GM19351 (cell line): ENCODE results near the gene PMS2.
"Not testable (repeated sequence)": the region's sequence is repeated elsewhere in the genome, so short reads cannot be mapped to it uniquely, and the experiment has no call there.

Source experiments
- ATAC-seq: cut with Tn5 transposase; IDR thresholded peaks from one replicate; pipeline ENCODE4 v1.9.1; 2021; ENCODE audit warnings: mild to moderate bottlenecking, moderate library complexity; ENCODE audit not compliant: unreplicated experiment

Gene PMS2

DNA sequence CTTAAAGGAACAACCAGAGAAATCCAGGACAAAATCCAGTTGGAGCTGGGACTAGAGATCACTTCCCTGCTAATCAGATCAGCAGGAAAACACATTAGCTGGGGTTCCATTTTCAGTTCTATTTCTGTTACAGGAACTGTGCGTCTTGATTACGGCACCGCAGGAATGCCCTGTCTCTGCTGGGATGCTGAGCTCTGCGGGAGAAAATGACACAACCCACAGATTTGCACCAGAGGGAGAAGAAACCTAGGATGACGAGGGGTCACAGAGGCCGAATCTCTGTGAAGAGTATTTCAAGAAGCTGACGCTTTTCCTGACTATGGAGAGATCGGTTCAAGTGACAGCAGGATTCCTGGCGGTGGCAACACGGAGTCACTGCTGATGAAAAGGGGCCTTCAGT, 78.6 kb downstream of the PMS2 start:
- not testable (repeated sequence) for ATAC-seq

DNA sequence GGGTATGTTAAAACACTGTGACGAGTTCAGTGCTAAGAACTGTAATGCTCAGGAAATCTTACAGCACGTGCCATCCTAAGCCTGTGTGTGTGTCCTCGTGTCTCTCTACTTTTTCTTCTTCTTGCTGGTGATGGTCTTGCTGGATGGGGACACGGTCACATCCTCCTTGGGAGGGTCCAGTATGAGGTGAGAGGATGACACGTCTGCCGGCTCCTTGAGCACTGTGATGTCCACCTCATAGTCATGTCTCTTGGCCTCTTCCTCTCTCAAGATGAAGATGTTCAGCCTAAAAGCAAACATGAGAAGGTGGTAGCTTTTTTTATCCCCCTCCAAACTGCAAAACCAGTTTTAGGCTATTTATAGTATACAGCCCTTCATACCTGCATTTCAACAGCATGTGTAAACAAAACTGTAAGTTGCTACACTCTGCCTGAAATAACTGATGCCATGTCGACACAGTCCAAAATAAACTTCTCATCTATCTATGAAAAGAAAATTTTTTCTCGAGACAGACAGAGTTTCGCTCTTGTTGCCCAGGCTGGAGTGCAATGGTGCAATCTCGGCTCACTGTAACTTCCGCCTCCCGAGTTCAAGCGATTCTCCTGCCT, 82.5 kb downstream of the PMS2 start:
- ATAC-seq = not testable (repeated sequence)

DNA sequence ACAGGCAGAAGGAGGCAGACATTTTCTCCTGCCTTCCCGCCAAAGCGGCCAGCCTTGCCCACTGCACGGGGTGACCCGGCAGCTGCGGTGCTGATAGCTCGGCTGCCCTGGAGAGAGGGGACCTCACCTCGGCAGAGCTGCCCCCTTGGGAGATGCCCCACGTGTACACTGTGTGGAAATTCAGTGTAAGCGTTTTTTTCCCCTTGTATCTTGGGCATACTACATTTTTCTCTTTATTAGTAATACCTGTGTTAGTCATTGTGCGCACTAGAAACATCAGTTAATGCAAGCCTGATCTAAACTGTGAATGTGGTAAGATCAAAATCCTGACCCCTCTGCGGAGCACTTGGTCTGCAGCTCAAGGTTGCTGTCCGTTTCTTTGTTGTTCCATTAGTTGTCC, 84.2 kb downstream of the PMS2 start:
- not testable (repeated sequence) for ATAC-seq

DNA sequence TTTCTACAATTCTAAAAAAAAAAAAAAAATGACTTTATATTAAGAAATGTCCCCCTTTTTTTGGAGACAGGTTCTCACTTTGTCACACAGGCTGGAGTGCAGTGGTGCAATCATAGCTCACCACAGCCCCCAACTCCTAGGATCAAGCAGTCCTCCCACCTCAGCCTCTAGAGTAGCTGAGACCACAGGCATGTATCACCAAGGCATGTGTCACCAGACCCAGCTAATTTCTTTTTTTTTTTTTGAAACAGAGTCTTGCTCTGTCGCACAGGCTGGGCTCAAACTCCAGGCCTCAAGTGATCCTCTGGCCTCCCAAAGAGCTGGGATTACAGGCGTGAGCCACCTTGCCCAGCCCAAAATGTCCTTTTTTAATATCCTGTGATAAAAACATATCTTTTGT, 84.7 kb downstream of the PMS2 start:
- ATAC-seq = not testable (repeated sequence)
